ENCODE measurements around the gene CPA3.

DNA sequence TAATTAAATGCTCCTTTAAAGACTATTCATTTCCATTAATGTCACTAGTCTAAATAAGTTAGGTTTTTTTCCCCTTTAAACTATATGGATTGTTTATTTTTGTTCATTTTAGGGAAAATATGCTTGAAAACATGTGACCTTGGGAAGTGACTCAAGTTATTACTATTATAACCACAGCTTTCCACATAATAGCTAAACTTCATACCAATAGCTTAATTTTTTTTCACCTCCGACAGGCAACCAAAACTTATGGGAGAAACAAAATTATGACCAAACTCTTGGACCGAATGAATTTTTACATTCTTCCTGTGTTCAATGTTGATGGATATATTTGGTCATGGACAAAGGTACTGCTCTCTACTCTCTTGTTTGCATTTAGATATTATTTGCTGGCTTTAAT is 16.2 kb downstream of the CPA3 start:
- TF ChIP-seq POLR2A (IDR thresholded peaks at IDR 0.05; ENCODE audit: low read depth, low read length): no peak
- TF ChIP-seq TAF1 (IDR thresholded peaks at IDR 0.05; ENCODE audit: low read depth, low read length): no peak
- no peak for TF ChIP-seq POLR2AphosphoS5 (IDR thresholded peaks at IDR 0.05; ENCODE audit: low read depth, low read length)
- no peak for TF ChIP-seq PAX5 (IDR thresholded peaks at IDR 0.05; ENCODE audit: insufficient read depth, low read length, severe bottlenecking)
- TF ChIP-seq POU2F2 (IDR thresholded peaks at IDR 0.05; ENCODE audit: low read depth, low read length): no peak
- TF ChIP-seq SPI1 (IDR thresholded peaks at IDR 0.05; ENCODE audit: low read depth, low read length): no peak
